ENCODE measurements around the gene HSPBAP1. TPM values are rescaled to one million over a fixed set of nuclear protein-coding genes. Genes with fewer than 3 reads are reported as not detected.
"Not testable (repeated sequence)": the region's sequence is repeated elsewhere in the genome, so short reads cannot be mapped to it uniquely, and the experiment has no call there.

The HSPBAP1 gene
- total RNA-seq, 1 donor from 2014 or later: 6.6 TPM

GRCh38 chr3:122719273-122719921 lies 74.2 kb downstream of the HSPBAP1 start:
- DNase-seq (ENCODE audit: low spot score): no peak
- Mint-ChIP-seq H3K36me3 (ENCODE audit: low read depth) (peaks cover 94% of the 10 kb centered on the region), H3K27me3 (ENCODE audit: low read depth) (no peaks in the 10 kb centered on the region), H3K4me1 (ENCODE audit: low read depth) (no peaks in the 10 kb centered on the region), H3K4me3 (ENCODE audit: low read depth) (no peak overlapping the region), H3K9me3 (no peaks in the 10 kb centered on the region), H3K27ac (no peak overlapping the region)
- intact Hi-C loops (cut with micrococcal nuclease): no loop called here

GRCh38 chr3:122716667-122717066 lies 77.0 kb downstream of the HSPBAP1 start:
- intact Hi-C loops (cut with micrococcal nuclease): no loop called here

GRCh38 chr3:122714273-122714672 lies 79.4 kb downstream of the HSPBAP1 start:
- no peak overlapping the region for H3K4me3 Mint-ChIP-seq (ENCODE audit: low read depth)
- intact Hi-C loops (cut with micrococcal nuclease): no loop called here
- no peak overlapping the region for H3K27ac Mint-ChIP-seq
- H3K4me1 Mint-ChIP-seq (ENCODE audit: low read depth): peaks cover 20% of the 10 kb centered on the region
- H3K27me3 Mint-ChIP-seq (ENCODE audit: low read depth): no peaks in the 10 kb centered on the region
- peaks cover 94% of the 10 kb centered on the region for H3K36me3 Mint-ChIP-seq (ENCODE audit: low read depth)
- DNase-seq (ENCODE audit: low spot score): no peak
- H3K9me3 Mint-ChIP-seq: no peaks in the 10 kb centered on the region

More at GRCh38 chr3:122716667-122717066, 77.0 kb downstream of the HSPBAP1 start:
- H3K27me3 Mint-ChIP-seq (ENCODE audit: low read depth): no peaks in the 10 kb centered on the region
- no peak overlapping the region for H3K4me3 Mint-ChIP-seq (ENCODE audit: low read depth)
- no peak overlapping the region for H3K27ac Mint-ChIP-seq
- H3K36me3 Mint-ChIP-seq (ENCODE audit: low read depth): peaks cover 94% of the 10 kb centered on the region
- peaks cover 4% of the 10 kb centered on the region for H3K4me1 Mint-ChIP-seq (ENCODE audit: low read depth)
- no peak for DNase-seq (ENCODE audit: low spot score)
- no peaks in the 10 kb centered on the region for H3K9me3 Mint-ChIP-seq

- Mint-ChIP-seq H3K36me3 (ENCODE audit: low read depth) (peaks cover 90% of the 10 kb centered on the region), H3K27ac (peak overlapping the region; percentile 16), H3K4me1 (ENCODE audit: low read depth) (peaks cover 20% of the 10 kb centered on the region)
- H3K9me3 Mint-ChIP-seq; H3K27me3 Mint-ChIP-seq (ENCODE audit: low read depth); intact Hi-C loops (cut with micrococcal nuclease); DNase-seq (ENCODE audit: low spot score); H3K4me3 Mint-ChIP-seq (ENCODE audit: low read depth): not testable (repeated sequence)
Observed at GRCh38 chr3:122710616-122711251, 82.9 kb downstream of the HSPBAP1 start.

- Mint-ChIP-seq H3K27me3 (ENCODE audit: low read depth) (no peaks in the 10 kb centered on the region), H3K36me3 (ENCODE audit: low read depth) (peaks cover 83% of the 10 kb centered on the region), H3K4me3 (ENCODE audit: low read depth) (no peak overlapping the region), H3K27ac (no peak overlapping the region), H3K4me1 (ENCODE audit: low read depth) (peaks cover 6% of the 10 kb centered on the region), H3K9me3 (no peaks in the 10 kb centered on the region)
- DNase-seq (ENCODE audit: low spot score): no peak
- intact Hi-C loops (cut with micrococcal nuclease): no loop called here
Observed at GRCh38 chr3:122705379-122705778, 88.3 kb downstream of the HSPBAP1 start.

GRCh38 chr3:122700193-122700592 lies 93.4 kb downstream of the HSPBAP1 start:
- H3K4me3 Mint-ChIP-seq (ENCODE audit: low read depth): no peak overlapping the region
- no peaks in the 10 kb centered on the region for H3K9me3 Mint-ChIP-seq
- H3K27me3 Mint-ChIP-seq (ENCODE audit: low read depth): no peaks in the 10 kb centered on the region
- peaks cover 87% of the 10 kb centered on the region for H3K36me3 Mint-ChIP-seq (ENCODE audit: low read depth)
- intact Hi-C loops (cut with micrococcal nuclease): no loop called here
- peaks cover 2% of the 10 kb centered on the region for H3K4me1 Mint-ChIP-seq (ENCODE audit: low read depth)
- H3K27ac Mint-ChIP-seq: no peak overlapping the region
- no peak for DNase-seq (ENCODE audit: low spot score)

GRCh38 chr3:122697952-122698620 lies 95.5 kb downstream of the HSPBAP1 start:
- Mint-ChIP-seq H3K4me3 (ENCODE audit: low read depth) (no peak overlapping the region), H3K4me1 (ENCODE audit: low read depth) (peaks cover 5% of the 10 kb centered on the region), H3K36me3 (ENCODE audit: low read depth) (peaks cover 87% of the 10 kb centered on the region), H3K27me3 (ENCODE audit: low read depth) (no peaks in the 10 kb centered on the region), H3K9me3 (no peaks in the 10 kb centered on the region), H3K27ac (no peak overlapping the region)
- DNase-seq (ENCODE audit: low spot score): no peak
- intact Hi-C loops (cut with micrococcal nuclease): no loop called here

GRCh38 chr3:122695927-122696561 lies 97.6 kb downstream of the HSPBAP1 start:
- peaks cover 3% of the 10 kb centered on the region for H3K4me1 Mint-ChIP-seq (ENCODE audit: low read depth)
- H3K27ac Mint-ChIP-seq: no peak overlapping the region
- H3K27me3 Mint-ChIP-seq (ENCODE audit: low read depth): no peaks in the 10 kb centered on the region
- DNase-seq (ENCODE audit: low spot score): no peak
- no peak overlapping the region for H3K4me3 Mint-ChIP-seq (ENCODE audit: low read depth)
- intact Hi-C loops (cut with micrococcal nuclease): no loop called here
- H3K9me3 Mint-ChIP-seq: no peaks in the 10 kb centered on the region
- peaks cover 92% of the 10 kb centered on the region for H3K36me3 Mint-ChIP-seq (ENCODE audit: low read depth)

GRCh38 chr3:122694966-122695365 lies 98.7 kb downstream of the HSPBAP1 start:
- Mint-ChIP-seq H3K27me3 (ENCODE audit: low read depth) (no peaks in the 10 kb centered on the region), H3K36me3 (ENCODE audit: low read depth) (peaks cover 92% of the 10 kb centered on the region), H3K4me1 (ENCODE audit: low read depth) (peaks cover 4% of the 10 kb centered on the region), H3K4me3 (ENCODE audit: low read depth) (no peak overlapping the region), H3K9me3 (no peaks in the 10 kb centered on the region), H3K27ac (no peak overlapping the region)
- intact Hi-C loops (cut with micrococcal nuclease): no loop called here
- DNase-seq (ENCODE audit: low spot score): no peak

GRCh38 chr3:122692674-122693073 lies 101.0 kb downstream of the HSPBAP1 start:
- intact Hi-C loops (cut with micrococcal nuclease): no loop called here
- no peaks in the 10 kb centered on the region for H3K27me3 Mint-ChIP-seq (ENCODE audit: low read depth)
- DNase-seq (ENCODE audit: low spot score): no peak
- H3K4me1 Mint-ChIP-seq (ENCODE audit: low read depth): peaks cover 10% of the 10 kb centered on the region
- no peaks in the 10 kb centered on the region for H3K9me3 Mint-ChIP-seq
- no peak overlapping the region for H3K4me3 Mint-ChIP-seq (ENCODE audit: low read depth)
- no peak overlapping the region for H3K27ac Mint-ChIP-seq
- peaks cover 83% of the 10 kb centered on the region for H3K36me3 Mint-ChIP-seq (ENCODE audit: low read depth)

GRCh38 chr3:122691195-122691594 lies 102.4 kb downstream of the HSPBAP1 start:
- peaks cover 21% of the 10 kb centered on the region for H3K4me1 Mint-ChIP-seq (ENCODE audit: low read depth)
- no peaks in the 10 kb centered on the region for H3K27me3 Mint-ChIP-seq (ENCODE audit: low read depth)
- H3K4me3 Mint-ChIP-seq (ENCODE audit: low read depth): no peak overlapping the region
- intact Hi-C loops (cut with micrococcal nuclease): no loop called here
- no peak overlapping the region for H3K27ac Mint-ChIP-seq
- peaks cover 69% of the 10 kb centered on the region for H3K36me3 Mint-ChIP-seq (ENCODE audit: low read depth)
- no peaks in the 10 kb centered on the region for H3K9me3 Mint-ChIP-seq
- DNase-seq (ENCODE audit: low spot score): no peak

GRCh38 chr3:122690096-122690495 lies 103.5 kb downstream of the HSPBAP1 start:
- Mint-ChIP-seq H3K36me3 (ENCODE audit: low read depth) (peaks cover 65% of the 10 kb centered on the region), H3K4me1 (ENCODE audit: low read depth) (peaks cover 22% of the 10 kb centered on the region), H3K9me3 (no peaks in the 10 kb centered on the region), H3K27ac (peak overlapping the region; percentile 5), H3K4me3 (ENCODE audit: low read depth) (no peak overlapping the region), H3K27me3 (ENCODE audit: low read depth) (no peaks in the 10 kb centered on the region)
- intact Hi-C loops (cut with micrococcal nuclease): no loop called here
- no peak for DNase-seq (ENCODE audit: low spot score)

Data from activated T-helper 2 cell treated with anti-CD3 and anti-CD28 coated beads, Interferon-gamma antibody, Interleukin-2, Interleukin-4, amounts not matched to agents 10 μg/mL and 5 μg/mL and 100 μg/mL, durations not matched to agents 14 hours and 24 hours and 36 hours (primary cell).